Fibroblast of pulmonary artery (primary cell): ENCODE measurements around the gene MACROD2.

Experiments
- DNase-seq: peaks from one replicate; pipeline ENCODE4 v3.0.0-alpha.2; 2010; ENCODE audit warnings: low read depth
- H3K4me3 ChIP-seq: replicated peaks from 2 replicates; pipeline ENCODE4 v1.5.1; 2011; ENCODE audit warnings: low read depth, mild to moderate bottlenecking, control low read depth, low read length, moderate library complexity
- CTCF ChIP-seq: IDR thresholded peaks from 2 replicates; pipeline ENCODE4 v1.5.1; 2011; ENCODE audit warnings: mild to moderate bottlenecking, control low read depth, low read length, inconsistent platforms; ENCODE audit errors: missing control alignments

The MACROD2 gene

GRCh38 chr20:15491575-15491974, 1496.3 kb downstream of the MACROD2 start:
- DNase-seq, result no peak
- TF ChIP-seq CTCF, result no peak
- no peak overlapping the region for H3K4me3 ChIP-seq

- TF ChIP-seq CTCF, result no peak
- no peak overlapping the region for H3K4me3 ChIP-seq
- DNase-seq, result no peak
Observed at GRCh38 chr20:15494851-15495250, 1499.5 kb downstream of the MACROD2 start.

GRCh38 chr20:15496501-15497039, 1501.3 kb downstream of the MACROD2 start:
- no peak for DNase-seq
- no peak overlapping the region for H3K4me3 ChIP-seq
- no peak for TF ChIP-seq CTCF

GRCh38 chr20:15498926-15499325, 1503.6 kb downstream of the MACROD2 start:
- no peak for TF ChIP-seq CTCF

GRCh38 chr20:15506311-15506710, 1511.0 kb downstream of the MACROD2 start:
- no peak for DNase-seq
- no peak for TF ChIP-seq CTCF
- no peak overlapping the region for H3K4me3 ChIP-seq

More at GRCh38 chr20:15498926-15499325, 1503.6 kb downstream of the MACROD2 start:
- H3K4me3 ChIP-seq, result no peak overlapping the region
- no peak for DNase-seq

GRCh38 chr20:15507151-15507550, 1511.8 kb downstream of the MACROD2 start:
- no peak for TF ChIP-seq CTCF
- no peak for DNase-seq
- H3K4me3 ChIP-seq, result no peak overlapping the region

- no peak overlapping the region for H3K4me3 ChIP-seq
- no peak for DNase-seq
- TF ChIP-seq CTCF, result no peak
Observed at GRCh38 chr20:15511551-15511950, 1516.2 kb downstream of the MACROD2 start.
